ENCODE data around the gene APOBEC3B.
"Not testable (repeated sequence)": the region's sequence is repeated elsewhere in the genome, so short reads cannot be mapped to it uniquely, and the experiment has no call there.

APOBEC3B gene

GRCh38 chr22:39024519-39025308 is 42.6 kb downstream of the APOBEC3B start:
- in situ Hi-C loops (cut with MboI; ENCODE audit: low sequenced_read_pairs) = no loop called here

GRCh38 chr22:39026509-39027150 is 44.5 kb downstream of the APOBEC3B start:
- in situ Hi-C loops (cut with MboI; ENCODE audit: low sequenced_read_pairs) = no loop called here

GRCh38 chr22:39027717-39028116 is 45.6 kb downstream of the APOBEC3B start:
- in situ Hi-C loops (cut with MboI; ENCODE audit: low sequenced_read_pairs) = no loop called here

- in situ Hi-C loops (cut with MboI; ENCODE audit: low sequenced_read_pairs) = no loop called here
Observed at GRCh38 chr22:39028281-39028680, 46.1 kb downstream of the APOBEC3B start.

GRCh38 chr22:39029227-39029626 is 47.1 kb downstream of the APOBEC3B start:
- in situ Hi-C loops (cut with MboI; ENCODE audit: low sequenced_read_pairs) = no loop called here

- in situ Hi-C loops (cut with MboI; ENCODE audit: low sequenced_read_pairs) = no loop called here
Observed at GRCh38 chr22:39030705-39031104, 48.6 kb downstream of the APOBEC3B start.

GRCh38 chr22:39031434-39032295 is 49.5 kb downstream of the APOBEC3B start:
- in situ Hi-C loops (cut with MboI; ENCODE audit: low sequenced_read_pairs) = not testable (repeated sequence)

GRCh38 chr22:39037071-39037470 is 54.9 kb downstream of the APOBEC3B start:
- in situ Hi-C loops (cut with MboI; ENCODE audit: low sequenced_read_pairs) = not testable (repeated sequence)

GRCh38 chr22:39039306-39040126 is 57.4 kb downstream of the APOBEC3B start:
- in situ Hi-C loops (cut with MboI; ENCODE audit: low sequenced_read_pairs) = no loop called here

- in situ Hi-C loops (cut with MboI; ENCODE audit: low sequenced_read_pairs) = not testable (repeated sequence)
Observed at GRCh38 chr22:39040155-39040537, 58.0 kb downstream of the APOBEC3B start.

GRCh38 chr22:39040538-39041296 is 58.6 kb downstream of the APOBEC3B start, which contains the start of gene APOBEC3F:
APOBEC3F (plus strand) TSS chr22:39040864; CDS start chr22:39040961, 97 bp downstream.
- in situ Hi-C loops (cut with MboI; ENCODE audit: low sequenced_read_pairs) = not testable (repeated sequence)

GRCh38 chr22:39041908-39042307 is 59.8 kb downstream of the APOBEC3B start:
- in situ Hi-C loops (cut with MboI; ENCODE audit: low sequenced_read_pairs) = no loop called here

Measured in HL-60/S4 treated with phorbol 12-myristate 13-acetate at 8.2 ng/mL for 4 days and 3 days (cell line).